Aorta (tissue), 5 donors: ENCODE measurements around the gene PAFAH2. TPM values are rescaled to one million over a fixed set of nuclear protein-coding genes. Genes with fewer than 3 reads are reported as not detected.

ENCODE experiments used
- ATAC-seq: fragments of 200-7000 bp; cut with Tn5 transposase; one replicate; pipeline ENCODE4 v1.9.1; 2022; ENCODE audit warnings: moderate library complexity; ENCODE audit not compliant: low FRiP score
- DNase-seq, 2 donors: peaks; one replicate each; pipeline ENCODE4 v3.0.0-alpha.2; 2020
- H3K27ac ChIP-seq, 2 donors: one replicate each; pipeline ENCODE4 v1.5.1; 2013; ENCODE audit warnings: low read length in 2 of 2, mild to moderate bottlenecking in 2 of 2, moderate library complexity in 2 of 2, control low read depth in 1 of 2, inconsistent platforms in 1 of 2, low read depth in 1 of 2
- H3K27me3 ChIP-seq, 2 donors: one replicate each; pipeline ENCODE4 v1.6.1; 2013; ENCODE audit warnings: control low read depth in 1 of 2, low read length in 1 of 2, mild to moderate bottlenecking in 1 of 2, moderate library complexity in 1 of 2; ENCODE audit not compliant: insufficient read depth in 2 of 2, control insufficient read depth in 1 of 2
- H3K36me3 ChIP-seq, 2 donors: one replicate each; pipeline ENCODE4 v1.6.1; 2013; ENCODE audit warnings: control low read depth in 1 of 2, low read length in 1 of 2, mild to moderate bottlenecking in 1 of 2; ENCODE audit not compliant: insufficient read depth in 2 of 2, control insufficient read depth in 1 of 2
- H3K4me1 ChIP-seq, 2 donors: one replicate each; pipeline ENCODE4 v1.6.1; 2013; ENCODE audit warnings: low read length in 2 of 2, control low read depth in 1 of 2, mild to moderate bottlenecking in 1 of 2, moderate library complexity in 1 of 2; ENCODE audit not compliant: insufficient read depth in 2 of 2, control insufficient read depth in 1 of 2
- H3K4me3 ChIP-seq, 2 donors: one replicate each; pipeline ENCODE4 v1.5.1; 2013; ENCODE audit warnings: low read length in 2 of 2, control low read depth in 1 of 2, mild to moderate bottlenecking in 1 of 2
- H3K9me3 ChIP-seq: one replicate; pipeline ENCODE4 v1.6.1; 2013; ENCODE audit warnings: mild to moderate bottlenecking, low read length; ENCODE audit not compliant: control insufficient read depth
- WGBS, 2 donors: extraction: QIAGEN DNeasy Blood & Tissue Kit; methylation state at CpG; one replicate each; pipeline ENCODE4 v1.1.7; 2013; 5-methylcytosine and 5-hydroxymethylcytosine counted together
- intact Hi-C, 2 donors: fragments of 100-400 bp; cut with DNase I; formaldehyde crosslinking; loops; one replicate each; pipeline versions ENCODE4 v1.14.2 to v1.15.0; 2022
- long read RNA-seq, 2 donors: library from polyadenylated mRNA; unstranded; transcript quantifications; one replicate each; pipeline ENCODE4 v2.0.0, GENCODE V29; 2020 to 2021
- polyA plus RNA-seq, 2 donors: library from polyadenylated mRNA; stranded (reverse); fragments of 200-250 nt; gene quantifications; one replicate each; pipeline ENCODE4 v1.2.3, GENCODE V29; 2013
- total RNA-seq, 2 donors: library from RNA; stranded (reverse); fragmentation: NEBNext Ultra II Directional; extraction: Animal tissue kit (Norgen Biotek cat#: 25700); gene quantifications; one replicate each; pipeline ENCODE4 v1.2.1, GENCODE V29; 2021
- donor health status: healthy with polysubstance abuse.
- donor health status: Bipolar disorder and iron deficiency.
- donor health status: DM: no; HTN: no; CAD: no.
- donor health status: DM: no; HTN: no; CAD: no.
- donor health status: DM: yes; HTN: yes; CAD: no.

Gene PAFAH2
- total RNA-seq (1 to 10 TPM; 4.8 to 6.4 TPM), polyA plus RNA-seq (1 to 10 TPM; 3.7 to 4.9 TPM)
- long read RNA-seq, donor 1, transcript PAFAH2-201 (11 exons, 3,581 nt), result major isoform, 17 of 25 reads
- long read RNA-seq, donor 1, partial matches to known transcripts, result 2 of 25 reads
- long read RNA-seq, donor 1, other reads (novel, unspliced or antisense), result 6 of 25 reads
- long read RNA-seq, donor 2, partial matches to known transcripts, result 1 of 6 reads
- long read RNA-seq, donor 2, other reads (novel, unspliced or antisense), result 3 of 6 reads

DNA sequence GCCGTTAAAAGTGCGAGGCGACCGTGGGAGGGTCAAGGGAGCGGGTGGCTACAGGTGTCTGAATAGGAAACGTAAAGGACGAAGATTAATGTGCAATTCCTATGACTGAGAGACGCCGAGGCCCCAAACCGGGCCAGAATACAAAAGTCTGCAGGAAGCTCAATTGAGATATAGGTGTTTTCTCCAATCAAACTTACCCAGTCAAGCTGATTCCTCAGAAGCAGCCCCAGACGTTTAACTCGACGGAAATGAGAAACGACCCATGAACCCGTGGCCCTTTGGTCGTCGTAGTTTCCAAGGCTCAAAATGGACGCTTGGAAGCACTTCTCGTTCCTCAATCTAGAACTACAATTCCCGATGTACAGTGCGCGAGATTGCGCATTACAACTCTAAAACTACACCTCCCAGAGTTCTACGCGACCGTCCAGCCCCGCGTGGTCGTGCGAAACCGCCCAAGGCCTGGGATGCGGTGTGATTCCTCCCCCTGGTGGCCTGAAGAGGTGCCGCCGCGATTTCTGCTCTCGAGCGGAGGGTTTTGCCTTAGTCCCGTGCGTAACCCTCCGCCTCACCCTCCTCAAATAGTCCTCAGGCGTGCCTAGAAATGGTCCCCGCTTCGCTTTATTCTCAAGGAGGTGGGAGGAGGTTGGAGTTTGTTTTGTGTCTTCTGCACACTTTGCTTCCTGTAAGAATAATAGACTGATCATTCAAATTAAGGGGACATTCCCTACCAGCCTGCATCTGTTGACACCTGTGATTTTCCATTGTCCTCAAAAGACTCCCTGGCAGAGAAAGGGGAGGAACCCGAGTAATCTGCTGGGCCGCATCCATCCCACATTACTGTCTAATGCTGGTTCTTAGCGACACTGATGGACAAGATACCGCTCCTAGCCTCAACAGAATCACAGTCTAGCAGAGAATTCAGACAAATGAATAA lies at the start of gene PAFAH2:
PAFAH2 (minus strand) TSS at position 236 of the 934 bp plus-strand sequence. CDS start 7,247 bp downstream, outside the sequence.
- Histone ChIP-seq H3K4me1 (no peaks in the 10 kb centered on the region), H3K4me3 (peak within 1 kb of the TSS; percentile 53 to 88), H3K9me3 (no peaks in the 10 kb centered on the region), H3K36me3 (no peaks in the 10 kb centered on the region), H3K27ac (peak within 1 kb of the TSS in 1 of 2 donors; percentile 48), H3K27me3 (no peaks in the 10 kb centered on the region)
- WGBS, 2 donors, result 1% methylated on average over 47 of the region's 47 CpGs
- ATAC-seq (peak; percentile 98), DNase-seq (peak; percentile 98 to 99)
- intact Hi-C loops, result loop anchor here (1.0 to 5.0 kb wide), 4 partner anchors 93 to 176 kb away; no protein-coding TSS in a partner anchor

DNA sequence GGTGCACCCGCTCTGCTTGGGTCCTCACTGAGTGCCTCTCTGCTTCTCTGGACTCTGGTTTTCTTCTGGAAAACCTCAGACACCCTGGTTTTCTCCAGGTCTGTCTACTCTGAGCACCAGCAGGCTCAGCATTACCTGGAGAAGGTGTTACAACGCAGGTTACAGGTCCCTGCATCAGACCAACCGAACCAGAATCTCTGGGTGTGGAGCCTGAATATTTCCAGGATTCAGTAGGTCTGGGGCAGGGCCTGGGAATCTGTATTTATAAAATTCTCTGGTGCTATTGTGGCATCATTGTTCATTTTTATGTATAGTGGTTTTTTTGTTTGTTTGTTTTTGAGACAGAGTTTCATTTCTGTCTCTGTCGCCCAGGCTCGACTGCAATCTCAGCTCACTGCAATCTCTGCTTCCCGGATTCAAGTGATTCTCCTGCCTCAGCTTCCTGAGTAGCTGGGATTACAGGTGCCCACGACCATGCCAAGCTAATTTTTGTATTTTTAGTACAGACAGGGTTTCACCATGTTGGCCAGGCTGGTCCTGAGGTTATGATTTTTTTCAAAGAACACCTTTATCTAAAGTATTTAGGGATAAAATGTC lies 49.5 kb upstream of the PAFAH2 start:
- no peak for ATAC-seq
- no peak for DNase-seq
- Histone ChIP-seq H3K4me1 (no peaks in the 10 kb centered on the region), H3K36me3 (no peaks in the 10 kb centered on the region), H3K4me3 (no peak overlapping the region), H3K27me3 (no peaks in the 10 kb centered on the region), H3K27ac (no peak overlapping the region), H3K9me3 (no peaks in the 10 kb centered on the region)
- WGBS, 2 donors, result 91 to 92% methylated on average over 7 of the region's 7 CpGs
- intact Hi-C loops, result no loop called here

DNA sequence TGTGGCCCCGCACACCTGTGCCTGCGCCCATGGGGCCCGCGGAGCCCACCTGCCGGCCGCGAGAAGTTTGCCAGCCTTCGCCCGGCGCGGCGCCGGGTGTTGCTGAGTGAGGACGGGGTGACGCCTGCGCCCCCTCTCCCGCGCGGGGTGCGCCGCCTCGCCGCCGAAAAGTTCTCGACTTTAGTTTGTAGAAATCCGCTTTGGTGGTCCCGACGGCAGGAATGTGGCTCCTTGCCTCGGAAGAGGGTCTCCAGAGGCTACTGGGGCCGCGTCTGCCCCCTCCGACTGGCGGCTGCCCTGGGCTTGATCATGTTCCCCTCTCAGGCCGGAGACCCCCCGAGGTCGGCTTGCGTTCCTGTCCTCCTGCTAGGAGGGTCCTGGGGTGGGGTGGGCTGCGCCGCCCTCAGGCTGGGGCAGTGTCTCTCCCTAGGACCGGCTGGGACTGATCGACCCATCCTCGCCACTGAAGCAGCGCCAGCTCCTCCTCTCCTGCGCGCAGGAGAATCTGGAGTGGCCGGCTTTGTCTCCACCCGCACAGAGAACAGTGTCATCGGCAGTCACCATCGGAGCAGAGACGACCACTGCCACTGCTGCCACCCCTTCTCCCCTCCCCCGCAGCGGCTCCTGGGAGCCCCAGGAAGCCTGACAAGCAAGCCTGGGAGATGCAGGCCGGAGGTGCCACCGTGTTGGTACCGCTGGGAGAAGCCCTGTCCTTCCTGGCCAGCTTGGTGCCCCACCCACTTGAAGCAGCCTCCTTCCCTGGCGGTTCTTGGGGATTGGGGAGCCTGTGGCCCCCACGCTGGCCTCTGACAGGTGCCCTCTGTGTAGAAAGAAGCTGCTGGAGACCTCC lies 48.6 kb upstream of the PAFAH2 start:
- Histone ChIP-seq H3K4me3 (no peak overlapping the region), H3K36me3 (no peaks in the 10 kb centered on the region), H3K4me1 (no peaks in the 10 kb centered on the region), H3K27me3 (no peaks in the 10 kb centered on the region), H3K9me3 (no peaks in the 10 kb centered on the region), H3K27ac (no peak overlapping the region)
- ATAC-seq (no peak), DNase-seq (peak in 1 of 2 donors; percentile 72)
- 10 to 11% methylated on average over 57 of the region's 57 CpGs for WGBS, 2 donors
- intact Hi-C loops, result no loop called here

DNA sequence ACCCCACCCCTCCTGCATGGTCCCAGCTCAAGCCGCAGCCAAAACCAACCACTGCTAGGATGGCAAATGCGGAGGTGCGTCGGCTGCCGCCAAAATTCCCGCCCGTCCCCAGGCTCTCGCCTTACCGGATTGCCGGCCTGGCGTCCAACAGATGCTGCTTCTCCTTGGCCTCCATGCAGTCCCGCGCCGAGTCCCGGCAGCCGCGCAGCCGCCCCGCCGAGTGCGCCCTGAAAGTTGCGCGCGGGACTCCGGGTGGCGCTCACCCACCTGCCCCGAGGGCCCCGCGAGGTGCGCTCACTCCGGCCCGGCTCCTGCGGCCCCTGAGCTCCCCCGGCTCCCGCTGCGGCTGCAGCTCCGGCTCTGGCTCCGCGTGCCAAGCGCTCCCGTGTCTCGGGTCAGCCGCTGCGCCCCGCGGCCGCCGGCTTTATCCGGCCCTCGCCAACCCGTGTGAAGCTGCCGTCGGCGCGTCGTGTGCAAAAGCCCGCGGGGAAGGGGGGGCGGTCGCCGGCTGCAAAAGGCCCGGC lies 47.9 kb upstream of the PAFAH2 start, which contains the start of gene SLC30A2:
SLC30A2 (minus strand) TSS at position 397 of the 524 bp plus-strand sequence; CDS start at position 175, 222 bp downstream.
- no peaks in the 10 kb centered on the region for H3K27me3 ChIP-seq

DNA sequence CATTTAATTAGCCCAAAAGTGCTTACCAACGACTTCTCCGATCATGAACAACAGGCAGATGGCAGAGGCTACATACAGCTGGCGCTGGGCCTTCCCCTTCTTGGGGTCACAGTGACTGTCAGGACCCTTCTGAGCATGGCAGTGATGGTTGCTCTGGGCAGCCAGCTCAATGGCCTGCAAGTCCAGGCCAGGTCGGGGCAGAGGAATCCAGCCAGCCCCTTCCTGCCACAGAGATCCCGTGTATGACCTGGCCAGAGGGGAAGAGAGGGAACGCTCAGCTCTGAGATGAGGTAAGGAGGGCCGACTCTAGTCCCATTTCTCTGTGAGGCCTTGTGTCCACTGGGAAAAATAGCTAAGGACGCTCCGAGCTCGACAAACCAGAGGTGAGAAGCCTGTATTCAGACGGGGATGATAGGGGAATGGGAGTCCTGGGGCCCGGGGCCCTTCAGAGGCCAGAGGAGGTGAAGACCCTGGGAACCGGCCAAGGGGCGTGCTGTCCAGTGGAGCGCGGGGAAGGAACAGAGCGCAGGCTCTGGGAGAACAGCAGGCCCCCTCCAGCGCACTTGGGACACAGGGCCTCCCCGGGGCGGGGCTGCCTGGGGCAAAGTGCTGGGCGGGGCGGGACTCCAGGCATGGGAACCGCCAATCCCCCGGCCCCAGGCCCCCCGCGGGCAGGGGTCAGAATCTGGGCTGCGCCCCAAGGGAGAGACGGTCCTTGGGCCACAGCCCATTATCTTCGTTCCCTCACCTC lies 47.3 kb upstream of the PAFAH2 start:
- Histone ChIP-seq H3K27ac (no peak overlapping the region), H3K27me3 (no peaks in the 10 kb centered on the region), H3K4me1 (no peaks in the 10 kb centered on the region), H3K9me3 (no peaks in the 10 kb centered on the region), H3K4me3 (no peak overlapping the region), H3K36me3 (no peaks in the 10 kb centered on the region)
- ATAC-seq (no peak), DNase-seq (peak in 1 of 2 donors; percentile 59)
- intact Hi-C loops, result no loop called here
- WGBS, 2 donors, result 45 to 47% methylated on average over 27 to 29 of the region's 29 CpGs

More for the DNA sequence above, 47.9 kb upstream of the PAFAH2 start, which contains the start of gene SLC30A2:
- Histone ChIP-seq H3K27ac (no peak within 1 kb of the TSS), H3K9me3 (no peaks in the 10 kb centered on the region), H3K36me3 (no peaks in the 10 kb centered on the region), H3K4me1 (no peaks in the 10 kb centered on the region), H3K4me3 (no peak within 1 kb of the TSS)
- ATAC-seq, result no peak
- intact Hi-C loops, result no loop called here
- peak in 1 of 2 donors; percentile 70 for DNase-seq
- WGBS, 2 donors, result 0 to 1% methylated on average over 60 to 62 of the region's 62 CpGs

DNA sequence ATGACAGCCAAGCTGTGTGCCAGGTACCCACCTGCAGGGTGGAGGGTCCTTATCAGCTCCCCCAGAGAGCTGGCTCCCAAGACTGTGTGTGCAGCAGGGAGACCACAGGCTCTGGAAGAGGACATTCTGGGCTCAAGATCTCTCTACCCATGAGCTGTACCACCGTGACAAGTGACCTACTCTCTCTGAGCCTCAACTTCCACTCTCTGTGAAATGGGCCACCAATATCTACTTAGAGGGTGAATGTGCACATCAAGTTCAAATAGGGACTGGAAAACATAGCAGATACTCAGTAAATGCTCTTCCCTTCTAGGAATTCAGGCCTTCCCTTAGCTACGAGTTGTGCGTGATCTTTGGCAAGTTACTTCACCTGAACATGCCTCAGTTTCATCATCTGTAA lies 46.6 kb upstream of the PAFAH2 start:
- no peak for ATAC-seq
- no peak overlapping the region for H3K4me3 ChIP-seq
- no peaks in the 10 kb centered on the region for H3K4me1 ChIP-seq
- H3K27me3 ChIP-seq, result no peaks in the 10 kb centered on the region
- no peak overlapping the region for H3K27ac ChIP-seq
- WGBS, 2 donors, result 95 to 97% methylated on average over 3 of the region's 3 CpGs
- no peaks in the 10 kb centered on the region for H3K36me3 ChIP-seq
- intact Hi-C loops, result no loop called here
- no peaks in the 10 kb centered on the region for H3K9me3 ChIP-seq
- peak in 1 of 2 donors; percentile 12 for DNase-seq

DNA sequence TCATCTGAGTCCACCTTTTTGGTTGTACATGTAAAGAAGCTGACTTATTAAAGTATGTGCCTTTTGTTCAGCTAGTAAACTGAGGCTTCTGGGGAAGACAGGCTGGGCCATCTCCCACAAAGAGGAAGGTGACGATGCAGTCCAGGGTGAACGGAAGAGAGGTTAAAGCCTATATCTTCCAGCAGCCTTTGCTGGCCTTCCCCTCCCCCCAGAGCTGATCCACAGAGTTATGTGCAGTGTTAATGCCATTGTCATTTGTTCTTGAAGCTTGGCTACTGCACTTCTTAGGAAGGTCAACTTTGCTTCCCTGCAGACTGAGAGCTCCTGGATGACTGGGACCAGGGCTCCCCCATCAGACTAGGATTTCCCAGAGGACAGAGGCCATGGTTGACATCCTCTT lies 45.9 kb upstream of the PAFAH2 start:
- Histone ChIP-seq H3K36me3 (no peaks in the 10 kb centered on the region), H3K4me3 (no peak overlapping the region), H3K27me3 (no peaks in the 10 kb centered on the region), H3K4me1 (no peaks in the 10 kb centered on the region), H3K9me3 (no peaks in the 10 kb centered on the region), H3K27ac (no peak overlapping the region)
- DNase-seq (no peak), ATAC-seq (no peak)
- intact Hi-C loops, result no loop called here
- WGBS, 2 donors, result 94 to 96% methylated on average over 2 of the region's 2 CpGs
